COLO668 (cell line): ENCODE data around the gene ERICH3.

ENCODE experiments used
- DNase-seq: peaks from one replicate; lab custom pipeline; 2025; ENCODE audit not compliant: unreplicated experiment; lab: John Stamatoyannopoulos, UW

ERICH3 gene, protein sequence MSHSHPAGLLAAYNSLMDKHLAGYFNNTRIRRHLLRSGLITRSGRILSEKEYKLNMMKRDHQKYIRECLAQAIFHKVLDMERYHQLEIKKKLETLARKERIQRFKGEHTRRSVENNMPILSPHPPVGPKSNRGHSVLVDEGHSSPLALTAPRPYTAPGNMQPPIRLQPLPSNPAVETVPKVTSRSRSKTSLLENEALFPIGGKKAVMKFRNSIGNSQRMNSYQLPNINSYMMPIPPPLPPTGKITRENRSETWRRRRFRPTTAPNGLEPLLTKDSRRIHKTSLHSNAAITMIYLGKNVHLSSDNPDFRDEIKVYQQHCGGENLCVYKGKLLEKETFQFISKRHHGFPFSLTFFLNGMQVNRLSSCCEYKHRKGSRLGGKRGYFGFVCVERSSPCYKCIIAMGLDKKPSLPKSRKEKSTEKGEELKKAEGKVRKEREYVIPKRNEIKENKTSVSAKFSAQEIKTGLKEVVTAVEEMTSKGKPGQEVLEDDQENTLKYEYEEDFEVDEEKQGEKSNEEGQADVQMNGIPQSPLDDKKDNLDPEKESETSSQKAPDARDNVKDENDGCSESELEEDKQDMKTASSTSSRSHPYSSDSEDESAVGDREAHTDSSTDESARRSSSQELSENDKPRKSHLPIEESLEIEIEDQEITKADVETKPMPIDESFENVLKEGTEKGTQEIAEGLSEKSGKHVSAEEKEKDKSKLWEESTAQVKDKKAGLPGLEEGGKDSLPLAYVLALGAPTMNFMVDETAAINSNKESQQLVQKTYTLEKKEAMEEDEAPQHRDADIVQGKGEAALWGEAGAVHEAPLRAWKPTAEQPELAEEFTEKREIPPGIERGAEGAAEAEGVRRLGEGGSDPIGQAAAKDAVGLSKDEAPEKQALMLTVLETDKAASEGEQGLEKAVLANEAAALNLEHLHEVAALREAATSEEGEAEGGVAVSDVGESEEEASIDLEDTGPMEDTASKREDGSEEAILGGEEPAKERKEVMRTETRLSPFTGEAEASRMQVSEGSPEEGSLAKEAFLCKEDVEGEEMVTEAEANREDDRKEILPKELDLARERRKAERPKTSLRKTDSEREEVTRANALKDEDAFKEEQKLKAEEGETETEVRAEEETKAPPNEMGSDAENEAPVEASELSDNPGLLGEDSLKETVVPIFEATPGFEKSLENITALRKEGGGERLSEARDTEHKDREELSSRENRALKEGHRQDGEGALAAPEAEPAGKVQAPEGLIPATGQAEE (N-terminal part only)

DNA sequence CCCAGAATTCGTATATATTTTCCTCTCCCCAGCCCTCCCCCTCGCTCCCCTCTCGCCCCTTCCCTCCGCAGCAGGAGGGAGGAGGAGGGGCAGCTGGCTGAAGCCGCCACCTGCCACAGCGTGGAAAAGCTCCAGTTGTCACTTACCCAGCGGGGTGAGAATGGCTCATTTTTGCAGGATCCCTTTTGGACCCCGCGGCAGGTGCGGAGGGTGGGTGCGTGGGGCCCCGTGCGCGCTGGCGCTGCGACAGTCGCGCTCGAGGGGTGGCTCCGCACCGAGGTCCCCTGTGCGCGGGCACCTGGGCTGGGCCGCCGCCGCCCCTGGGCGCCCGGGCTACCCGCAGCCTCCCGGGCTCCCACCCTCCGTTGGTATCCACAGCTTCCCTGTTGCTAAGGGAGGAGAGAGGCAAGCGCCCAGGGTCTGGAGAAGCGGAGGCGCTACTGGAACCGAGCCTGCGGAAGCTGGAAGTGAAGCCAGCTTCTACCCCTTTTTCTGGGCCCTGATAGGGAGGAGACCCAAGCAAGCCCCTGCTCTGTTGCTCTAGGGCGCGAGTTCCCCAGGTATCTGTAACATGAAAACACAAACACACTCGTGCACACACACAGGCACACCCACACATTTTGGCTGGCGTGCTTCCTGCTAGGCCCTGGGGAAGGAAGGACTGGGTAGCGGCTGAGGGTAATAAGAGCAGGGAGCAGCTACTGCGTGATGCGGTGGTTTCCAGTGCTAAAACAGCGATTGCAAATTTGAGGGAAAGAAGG lies at the start of gene ERICH3:
Gene ERICH3 (minus strand): TSS at position 442 of the 761 bp plus-strand sequence. CDS start 273 bp downstream, at position 169.
- DNase-seq: peak; percentile 74

DNA sequence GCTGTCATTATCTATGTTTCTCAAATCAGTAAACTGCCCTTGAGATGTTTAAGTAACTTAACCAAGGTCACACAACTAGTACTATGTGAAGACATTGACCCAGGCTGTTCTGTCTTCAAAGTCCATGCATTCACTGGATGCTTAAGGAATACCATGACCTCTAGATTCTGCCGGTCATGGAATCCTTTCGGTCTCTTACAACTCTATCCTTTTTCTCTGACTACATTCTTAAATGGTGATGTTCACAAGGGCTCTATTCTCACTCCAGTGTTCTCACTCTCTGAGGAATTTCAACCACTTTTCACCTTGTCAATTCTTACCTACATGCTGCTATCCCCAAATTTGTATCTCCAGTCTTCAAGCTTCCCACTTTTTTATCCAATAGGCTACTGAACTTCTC lies 44.0 kb upstream of the ERICH3 start:
- no peak for DNase-seq

DNA sequence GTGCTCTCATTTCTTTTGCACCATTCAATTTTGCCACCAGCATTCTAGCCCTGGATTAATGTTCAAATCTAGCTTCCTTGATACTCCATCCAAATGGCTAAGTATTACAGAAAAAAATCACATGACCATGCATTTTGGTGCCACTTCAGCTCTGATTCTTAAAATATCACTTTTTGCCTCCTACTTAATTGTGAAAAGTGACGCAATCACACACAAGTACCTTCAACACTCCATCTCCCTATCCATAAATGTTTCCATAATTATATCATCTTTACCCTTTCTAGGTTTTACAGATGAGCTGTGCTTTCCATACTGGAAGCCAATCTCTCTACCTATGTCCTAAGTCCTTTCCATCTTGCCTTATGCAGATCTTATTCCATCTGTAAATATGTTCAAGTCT lies 43.2 kb upstream of the ERICH3 start:
- no peak for DNase-seq

DNA sequence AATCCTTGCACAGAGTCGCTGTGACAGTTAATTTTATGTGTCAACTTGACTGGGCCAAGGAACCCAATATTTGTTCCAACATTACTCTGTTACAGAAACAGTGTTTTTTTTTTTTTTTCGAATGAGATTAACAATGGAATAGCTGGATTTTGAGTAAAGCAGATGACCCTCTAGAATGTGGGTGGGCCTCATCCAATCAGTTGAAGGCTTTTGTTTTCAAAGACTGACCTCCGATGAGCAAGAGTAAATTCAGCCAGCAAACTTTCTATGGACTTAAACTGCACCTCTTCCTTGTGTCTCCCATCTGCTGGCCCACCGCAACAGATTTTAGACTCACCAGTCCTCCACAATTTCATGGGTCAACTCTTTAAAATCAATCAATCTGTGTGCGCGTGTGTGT lies 42.2 kb upstream of the ERICH3 start:
- no peak for DNase-seq

DNA sequence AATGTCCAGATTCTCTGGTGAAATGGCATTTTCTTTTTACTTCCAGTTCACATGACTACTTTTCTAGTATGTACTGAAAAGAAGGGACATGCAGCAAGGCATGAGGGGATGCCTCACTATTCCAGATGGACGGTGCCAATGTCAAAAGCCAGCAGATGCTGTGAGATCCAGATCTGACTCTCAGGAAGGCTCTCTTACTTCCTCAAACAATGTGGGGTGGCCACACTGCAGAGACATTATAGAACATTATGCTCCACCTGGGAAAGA lies 41.6 kb upstream of the ERICH3 start:
- no peak for DNase-seq

DNA sequence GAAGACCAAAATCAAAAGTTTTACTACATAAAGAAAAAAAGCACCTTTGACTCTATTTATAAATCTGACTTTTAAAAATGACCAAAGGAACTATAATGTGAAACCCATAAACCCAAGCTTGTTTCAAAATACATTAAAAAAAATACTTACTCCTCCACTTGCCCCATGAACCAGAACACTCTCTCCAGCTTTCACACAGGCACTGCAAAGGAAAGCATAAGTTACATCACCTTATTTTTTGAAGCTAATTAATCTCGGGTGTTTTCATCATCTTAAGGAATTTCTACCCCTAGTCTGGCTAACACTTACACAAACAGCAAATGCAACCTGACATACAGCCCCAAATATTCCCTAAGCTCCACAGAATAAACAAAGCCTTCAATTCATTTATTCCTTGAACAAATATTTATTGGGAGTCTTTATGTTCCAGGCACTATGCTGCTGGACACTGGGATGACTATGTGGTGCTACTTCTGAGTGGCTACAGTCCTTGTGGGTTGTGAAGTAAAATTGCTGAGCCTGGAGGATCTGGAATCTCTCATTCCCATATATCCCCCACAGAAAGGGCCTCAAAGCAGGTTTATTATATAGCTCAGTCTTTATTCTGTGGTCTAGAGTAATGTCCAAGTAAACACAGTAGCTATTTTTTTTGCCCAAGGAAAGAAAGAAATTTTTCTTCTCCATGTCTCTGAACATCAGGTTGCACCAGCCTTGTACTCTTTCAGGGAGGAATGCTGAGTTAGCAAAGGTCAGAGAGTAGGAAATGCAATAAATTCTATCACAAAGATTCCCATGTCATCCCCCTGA lies 41.0 kb upstream of the ERICH3 start:
- DNase-seq: no peak

DNA sequence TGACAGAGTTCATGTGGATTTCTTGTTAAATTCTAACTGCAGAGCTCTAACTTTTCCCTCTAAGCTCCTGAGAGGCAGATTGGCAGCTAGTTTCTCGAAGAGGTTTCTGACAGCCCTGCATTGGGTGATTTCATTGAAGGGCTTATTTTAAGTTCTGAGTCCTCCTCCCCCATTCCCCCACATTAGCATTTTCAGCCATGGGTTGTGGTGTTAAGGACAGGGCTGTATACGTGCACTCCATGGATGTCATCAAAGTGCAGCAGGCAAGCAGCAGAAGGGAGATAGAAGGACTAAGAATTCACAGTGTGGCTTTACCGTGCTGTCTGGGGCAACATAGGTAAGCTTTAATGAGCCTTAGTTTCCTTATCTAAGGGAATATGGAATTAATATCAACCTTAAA lies 40.3 kb upstream of the ERICH3 start:
- no peak for DNase-seq

DNA sequence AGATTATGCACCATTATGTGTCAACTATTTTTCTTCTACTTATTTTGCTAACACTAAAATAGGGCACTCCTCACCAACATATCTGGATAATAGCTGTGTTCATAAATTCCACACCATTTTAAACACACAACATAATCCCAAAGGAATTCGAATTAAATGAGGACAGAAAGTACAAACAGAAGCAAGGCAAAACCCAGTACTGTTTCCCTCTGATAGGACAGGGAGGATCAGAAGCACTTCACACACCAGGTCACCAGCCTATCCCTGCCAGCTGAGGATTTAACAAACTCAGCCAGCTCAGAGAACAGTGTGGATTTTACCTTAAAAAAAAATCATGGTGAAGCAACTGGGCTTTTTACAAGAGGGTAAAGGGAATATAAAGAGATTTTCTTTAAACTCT lies 39.3 kb upstream of the ERICH3 start:
- DNase-seq: no peak

DNA sequence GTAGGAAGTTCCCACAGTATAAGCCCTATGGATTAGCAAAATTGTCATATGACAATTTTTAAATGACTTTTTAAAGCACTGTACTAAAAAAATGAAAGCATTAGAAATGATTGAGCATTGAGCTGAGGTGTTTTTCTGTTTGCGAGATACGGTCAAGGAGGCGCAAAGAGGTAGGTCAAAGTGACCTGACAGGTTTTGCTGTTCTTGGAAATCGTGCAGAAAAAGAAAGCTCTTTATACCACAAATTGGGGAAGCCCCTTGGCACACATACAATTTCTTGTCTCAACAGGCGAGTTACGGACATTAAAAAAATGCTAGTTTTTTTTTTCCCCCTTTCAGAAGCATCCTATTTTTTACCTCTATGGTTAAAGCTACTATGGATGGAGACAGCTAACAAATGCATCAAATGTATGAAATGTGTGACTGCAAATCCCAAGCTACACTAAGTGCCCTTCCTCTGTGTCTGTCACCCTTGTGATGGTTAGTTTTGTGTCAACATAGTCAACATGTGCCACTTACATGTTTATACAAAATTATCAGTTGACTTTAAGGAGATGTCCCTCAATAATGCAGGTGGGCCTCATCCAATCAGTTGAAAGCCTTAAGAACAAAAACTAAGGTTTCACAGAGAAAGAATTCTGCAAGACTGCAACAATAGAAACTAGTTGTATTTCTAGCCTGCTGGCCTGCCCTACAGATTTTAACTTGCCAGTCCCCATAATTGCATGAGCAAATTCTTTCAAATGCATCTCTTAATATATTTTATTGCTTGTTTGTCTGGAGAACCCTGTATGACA lies 30.0 kb upstream of the ERICH3 start:
- DNase-seq: no peak

DNA sequence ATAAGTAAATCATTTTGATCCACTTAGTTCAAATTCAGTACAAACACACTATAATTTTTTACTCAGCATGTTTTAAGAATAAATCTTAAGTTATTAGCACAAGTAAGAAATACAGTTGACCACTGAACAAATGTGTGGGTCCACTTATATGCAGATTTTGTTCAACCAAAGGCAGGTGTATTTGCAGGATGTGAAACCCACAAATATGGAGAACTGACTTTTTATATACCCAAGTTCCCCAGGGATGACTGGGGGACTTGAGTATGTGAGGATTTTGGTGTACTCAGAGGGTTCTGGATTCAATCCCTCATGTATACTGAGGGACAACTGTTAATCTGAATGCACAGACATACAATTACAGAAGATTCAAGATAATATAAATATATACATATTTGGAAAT lies 25.7 kb upstream of the ERICH3 start:
- no peak for DNase-seq

DNA sequence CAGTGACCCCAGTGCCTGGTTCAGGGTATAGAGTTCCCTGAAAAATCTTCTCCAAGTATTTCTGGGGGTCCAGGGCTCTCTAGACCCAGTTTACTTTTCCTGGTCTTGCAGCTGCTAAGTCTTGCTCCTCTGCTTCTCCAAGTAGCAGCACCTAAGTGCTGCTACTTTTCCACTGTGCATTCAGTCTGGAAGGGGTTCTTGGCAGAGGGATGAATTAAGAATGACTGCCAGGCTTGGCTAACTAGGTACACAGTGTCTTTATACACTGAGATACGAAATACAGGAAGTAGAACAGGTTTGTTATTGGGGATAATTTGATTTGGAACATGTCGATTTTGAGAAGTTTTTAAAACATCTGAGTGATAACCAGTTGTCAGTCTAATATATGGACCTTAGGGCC lies 24.2 kb upstream of the ERICH3 start:
- DNase-seq: no peak

DNA sequence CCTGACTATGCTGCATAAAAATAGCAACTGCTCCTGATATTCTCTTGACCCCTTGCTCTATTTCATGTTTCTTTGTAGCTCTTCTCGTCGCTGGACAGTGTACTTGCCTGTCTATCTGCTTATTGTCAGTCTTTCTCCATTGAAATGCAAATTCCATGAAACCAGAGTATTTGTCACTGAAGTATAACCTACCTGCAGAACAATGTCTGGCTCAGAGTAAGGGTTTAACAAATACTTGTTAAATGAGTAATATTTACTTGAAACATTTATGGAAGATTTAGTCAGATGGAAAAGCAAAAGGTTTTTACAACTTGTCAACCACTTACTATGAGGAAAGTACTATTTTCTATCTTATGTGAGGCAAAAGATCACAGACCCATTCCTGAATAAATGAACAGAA lies 19.9 kb upstream of the ERICH3 start:
- DNase-seq: no peak

DNA sequence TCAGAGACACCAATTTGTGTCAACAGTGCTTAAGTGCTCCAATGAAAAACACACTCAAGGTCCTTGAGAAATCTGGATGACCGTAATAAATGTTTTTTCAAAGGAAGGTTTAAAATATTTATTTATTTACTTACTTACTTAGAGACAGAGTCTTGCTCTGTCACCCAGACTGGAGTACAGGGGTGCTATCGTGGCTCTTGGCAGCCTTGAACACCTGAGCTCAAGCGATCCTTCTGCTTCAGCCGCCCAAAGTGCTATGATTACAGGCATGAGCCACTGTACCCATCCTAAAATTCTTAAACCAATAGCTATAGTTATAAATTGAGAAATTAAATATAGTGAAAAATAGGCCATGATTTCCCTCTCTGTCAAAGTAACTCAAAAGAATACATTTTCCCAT lies 17.3 kb upstream of the ERICH3 start:
- no peak for DNase-seq

DNA sequence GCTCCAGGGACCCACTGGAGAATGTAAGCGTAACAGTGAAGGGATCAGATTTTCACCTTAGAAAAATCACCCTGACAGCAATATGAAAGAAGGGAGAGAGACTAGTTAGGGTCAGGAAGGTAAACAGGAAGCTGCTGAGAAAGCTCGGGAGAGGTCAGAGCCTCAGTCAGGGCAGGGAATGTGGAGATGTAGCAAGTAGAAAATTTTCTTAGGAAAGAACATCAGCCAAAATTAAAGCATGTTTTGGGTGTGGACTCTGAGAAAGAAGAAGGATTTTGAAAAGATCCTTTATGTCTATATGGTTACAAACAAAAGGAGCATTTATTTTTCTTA lies 16.7 kb upstream of the ERICH3 start:
- no peak for DNase-seq

DNA sequence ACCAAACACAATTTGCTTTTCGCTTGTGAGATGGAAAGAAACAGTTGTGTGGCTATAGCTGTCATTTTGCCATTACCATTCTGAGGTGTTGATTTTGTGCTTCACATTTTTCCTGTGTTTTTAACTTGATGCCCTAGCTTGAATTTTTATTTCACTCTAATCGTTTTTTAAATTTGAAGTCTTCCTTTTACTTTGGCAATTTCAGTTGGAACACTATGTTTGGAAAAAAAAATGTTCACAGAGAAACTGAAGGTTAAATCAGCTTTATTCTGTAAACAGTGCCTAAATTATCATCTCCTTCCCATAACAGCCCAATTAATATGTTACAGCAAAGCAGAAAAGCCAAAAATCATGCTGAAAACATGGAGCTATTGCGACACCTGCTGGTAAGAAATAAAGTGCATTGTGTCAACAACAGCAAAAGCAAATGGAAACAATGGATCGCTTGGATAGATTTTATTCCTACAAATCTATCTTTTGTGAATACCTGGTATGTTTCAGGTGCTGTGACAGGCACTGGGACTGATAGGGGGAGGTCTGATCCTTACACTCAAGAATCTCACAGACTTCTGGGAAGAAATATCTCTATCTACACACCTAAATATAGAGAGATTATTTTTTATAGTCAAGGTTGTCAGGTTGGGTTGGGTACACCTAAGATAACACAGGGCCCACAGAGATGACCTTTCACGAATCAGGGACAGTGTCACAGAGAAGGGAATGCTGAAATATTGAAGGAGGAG lies 16.2 kb upstream of the ERICH3 start:
- DNase-seq: peak; percentile 67

DNA sequence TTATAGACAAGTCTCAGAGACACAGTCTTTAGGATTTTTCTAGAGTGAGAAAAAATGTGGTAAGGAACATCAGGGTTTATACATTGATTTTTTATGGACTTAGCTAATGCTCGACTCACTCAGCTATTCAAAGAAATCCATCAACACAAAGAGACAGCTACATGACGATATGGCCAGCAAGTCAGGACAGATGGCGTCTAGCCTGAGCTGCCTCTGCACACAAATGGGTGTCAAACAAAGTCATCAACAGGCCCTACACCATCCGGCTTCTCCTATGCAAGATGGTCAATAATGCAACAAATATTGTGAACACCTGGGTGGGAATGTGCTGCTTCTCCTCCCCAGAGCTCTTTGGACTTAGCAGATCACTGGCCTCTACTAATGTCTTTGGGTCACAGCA lies 13.3 kb upstream of the ERICH3 start:
- no peak for DNase-seq

DNA sequence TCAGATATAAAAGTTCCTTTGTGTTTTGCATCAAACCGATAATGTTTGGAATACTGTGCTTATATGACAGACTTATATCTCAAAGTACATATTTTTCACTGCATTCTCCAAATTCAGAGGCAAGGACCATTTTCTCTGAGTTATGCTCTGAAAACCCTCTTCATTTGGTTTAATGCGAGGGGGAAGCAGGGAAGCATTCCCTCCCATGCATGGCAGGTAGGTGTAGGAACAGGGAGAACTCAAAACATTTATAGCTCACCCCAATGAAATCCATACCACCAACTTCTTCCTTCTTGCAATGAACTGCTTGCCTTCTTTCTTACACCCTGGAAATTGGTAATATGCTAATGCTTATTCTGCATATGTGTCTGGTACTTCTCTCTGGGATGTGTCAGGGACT lies 10.7 kb upstream of the ERICH3 start:
- DNase-seq: no peak

DNA sequence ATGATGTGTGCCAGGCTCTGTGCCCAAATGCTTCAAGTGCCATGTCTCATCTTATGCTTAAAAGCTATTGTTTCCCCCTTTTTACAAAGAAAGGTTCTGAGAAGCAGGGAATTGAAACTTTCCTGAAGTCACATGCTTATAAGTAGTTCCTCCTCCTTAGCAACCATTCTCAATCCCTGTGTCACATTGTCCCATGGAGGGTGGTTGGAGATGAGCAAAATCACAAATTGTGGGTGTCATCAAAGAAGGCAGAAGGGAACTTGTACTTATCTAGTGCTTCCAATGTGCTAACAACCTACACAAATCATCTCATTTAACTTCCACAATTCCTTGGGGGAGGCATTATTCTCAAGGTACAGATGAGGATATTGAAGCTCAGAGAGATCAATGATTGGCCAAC lies 10.1 kb upstream of the ERICH3 start:
- DNase-seq: no peak

DNA sequence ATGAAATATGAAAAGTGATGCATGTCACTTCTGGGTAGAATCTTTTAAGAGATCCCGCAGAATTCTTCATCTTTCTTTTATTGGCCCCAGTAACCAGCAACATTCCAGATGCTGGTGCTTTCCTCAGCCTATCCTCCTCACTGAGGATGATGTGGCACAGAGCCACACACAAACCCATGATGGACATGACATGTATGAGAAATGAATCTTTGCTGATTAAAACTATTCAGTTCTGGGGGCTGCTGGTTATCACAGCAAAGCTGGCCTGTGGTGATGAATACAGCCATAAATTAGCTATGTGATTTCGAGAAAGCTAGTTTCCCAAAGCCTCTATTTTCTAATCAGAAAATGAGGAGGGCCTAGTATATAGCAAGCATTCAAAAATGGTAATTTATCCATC lies 8.3 kb upstream of the ERICH3 start:
- DNase-seq: no peak
